ENCODE results near the gene FHOD3.
"Not testable (repeated sequence)": the region's sequence is repeated elsewhere in the genome, so short reads cannot be mapped to it uniquely, and the experiment has no call there.

Gene FHOD3

GRCh38 chr18:36688020-36688965 is 390.8 kb downstream of the FHOD3 start:
- DNase-seq = no peak

- no peak for DNase-seq
Measured at GRCh38 chr18:36692371-36692770, 394.9 kb downstream of the FHOD3 start.

GRCh38 chr18:36692921-36693332 is 395.4 kb downstream of the FHOD3 start:
- DNase-seq = no peak

GRCh38 chr18:36693931-36694620 is 396.6 kb downstream of the FHOD3 start:
- DNase-seq = no peak

- no peak for DNase-seq
Measured at GRCh38 chr18:36695806-36696205, 398.3 kb downstream of the FHOD3 start.

- no peak for DNase-seq
Measured at GRCh38 chr18:36697905-36698304, 400.4 kb downstream of the FHOD3 start.

GRCh38 chr18:36700955-36701354 is 403.4 kb downstream of the FHOD3 start:
- no peak for DNase-seq

- no peak for DNase-seq
Measured at GRCh38 chr18:36702401-36703013, 405.0 kb downstream of the FHOD3 start.

- DNase-seq = no peak
Measured at GRCh38 chr18:36704156-36704555, 406.6 kb downstream of the FHOD3 start.

- DNase-seq = no peak
Measured at GRCh38 chr18:36706134-36706881, 408.8 kb downstream of the FHOD3 start.

GRCh38 chr18:36708366-36708765 is 410.9 kb downstream of the FHOD3 start:
- no peak for DNase-seq

- no peak for DNase-seq
Measured at GRCh38 chr18:36709315-36709714, 411.8 kb downstream of the FHOD3 start.

GRCh38 chr18:36711014-36711725 is 413.7 kb downstream of the FHOD3 start:
- no peak for DNase-seq

- no peak for DNase-seq
Measured at GRCh38 chr18:36711813-36712444, 414.4 kb downstream of the FHOD3 start.

GRCh38 chr18:36714476-36714875 is 417.0 kb downstream of the FHOD3 start:
- DNase-seq = no peak

GRCh38 chr18:36717422-36718110 is 420.1 kb downstream of the FHOD3 start:
- no peak for DNase-seq

GRCh38 chr18:36718705-36719328 is 421.3 kb downstream of the FHOD3 start:
- DNase-seq = no peak

- no peak for DNase-seq
Measured at GRCh38 chr18:36719630-36720029, 422.1 kb downstream of the FHOD3 start.

GRCh38 chr18:36721351-36721750 is 423.8 kb downstream of the FHOD3 start:
- not testable (repeated sequence) for DNase-seq

GRCh38 chr18:36724169-36724568 is 426.7 kb downstream of the FHOD3 start:
- DNase-seq = no peak

- DNase-seq = no peak
Measured at GRCh38 chr18:36724591-36725001, 427.1 kb downstream of the FHOD3 start.
